Transverse colon (tissue), 4 donors: ENCODE measurements around the gene RPL41. TPM values are rescaled to one million over a fixed set of nuclear protein-coding genes. Genes with fewer than 3 reads are reported as not detected.
A peak's percentile ranks its signal among the peaks of the same experiment; 100 is the strongest.

Experiments used
- DNase-seq: peaks from one replicate; pipeline ENCODE4 v3.0.0-alpha.2; 2019
- H3K27ac ChIP-seq, 4 donors: fragments of 200-600 bp; sonication (generic); 2 replicates each; pipeline ENCODE4 v1.5.1; 2016 to 2018; ENCODE audit warnings: inconsistent platforms in 4 of 4
- H3K27me3 ChIP-seq: fragments of 200-600 bp; sonication (generic); 2 replicates; pipeline ENCODE4 v1.5.1; 2017; ENCODE audit warnings: inconsistent platforms
- H3K36me3 ChIP-seq, 4 donors: fragments of 200-600 bp; sonication (generic); 2 replicates each; pipeline ENCODE4 v1.5.1; 2017 to 2019; ENCODE audit warnings: inconsistent platforms in 4 of 4
- H3K4me1 ChIP-seq, 4 donors: fragments of 200-600 bp; sonication (generic); 2 replicates each; pipeline ENCODE4 v1.5.1; 2017 to 2020; ENCODE audit warnings: inconsistent platforms in 4 of 4
- H3K4me3 ChIP-seq, 4 donors: fragments of 200-600 bp; sonication (generic); 1 replicate in 1 of 4; 2 replicates in 3 of 4; pipeline versions ENCODE4 v1.5.1 to v1.6.1; 2017 to 2019; ENCODE audit warnings: inconsistent platforms in 4 of 4
- H3K9me3 ChIP-seq, 2 donors: fragments of 200-600 bp; sonication (generic); 2 replicates each; pipeline ENCODE4 v1.5.1; 2017 to 2019; ENCODE audit warnings: inconsistent platforms in 2 of 2
- EP300 ChIP-seq: sonication (generic); formaldehyde crosslinking; IDR thresholded peaks from one replicate; pipeline ENCODE4 v1.6.1; 2017; ENCODE audit warnings: antibody characterized with exemption, low read depth
- POLR2A ChIP-seq: fragments of 450-650 bp; IDR thresholded peaks from one replicate; pipeline ENCODE4 v1.6.1; 2016; ENCODE audit warnings: antibody characterized with exemption, mild to moderate bottlenecking, moderate library complexity
- POLR2AphosphoS5 ChIP-seq, 3 donors: sonication (generic); formaldehyde crosslinking; IDR thresholded peaks; one replicate each; pipeline ENCODE4 v1.6.1; 2016; ENCODE audit warnings: antibody characterized with exemption in 3 of 3
- WGBS, 2 donors: methylation state at CpG; one replicate each; pipeline ENCODE4 v1.1.5; 2018; ENCODE audit warnings: low coverage in 1 of 2; 5-methylcytosine and 5-hydroxymethylcytosine counted together
- in situ Hi-C, 4 donors: fragments of 200-750 bp; cut with MboI; loops; one replicate each; pipeline versions ENCODE4 v1.15.0 to v1.15.1; 2017; ENCODE audit warnings: low sequenced_read_pairs in 3 of 4, low pct_ligation_motif_present in 1 of 4, low pct_unique_long_range_greater_than_20kb in 1 of 4
- intact Hi-C: fragments of 100-400 bp; cut with DNase I; formaldehyde crosslinking; loops from one replicate; pipeline ENCODE4 v1.15.1; 2023; ENCODE audit warnings: low total_unique reads
- total RNA-seq, 4 donors: library from RNA; depleted of rRNA; stranded (reverse); fragments of >200 nt; gene quantifications; one replicate each; pipeline ENCODE4 v1.1.0, GENCODE V29; 2016
- TF ChIP-seq, protein P1 (sequence below), 5 experiments: fragments of 200-600 bp in 3 of 5; fragments of 450-650 bp in 2 of 5; sonication (generic) in 3 of 5; IDR thresholded peaks; 1 replicate in 2 of 5; 2 replicates in 3 of 5; pipeline ENCODE4 v1.5.1; 2016 to 2017; ENCODE audit warnings: antibody characterized with exemption in 5 of 5, inconsistent platforms in 3 of 5, mild to moderate bottlenecking in 2 of 5, moderate library complexity in 1 of 5

RPL41 gene
- total RNA-seq, 4 donors from 2014 or later, result 841 to 2,950 (median 1,684) TPM

DNA sequence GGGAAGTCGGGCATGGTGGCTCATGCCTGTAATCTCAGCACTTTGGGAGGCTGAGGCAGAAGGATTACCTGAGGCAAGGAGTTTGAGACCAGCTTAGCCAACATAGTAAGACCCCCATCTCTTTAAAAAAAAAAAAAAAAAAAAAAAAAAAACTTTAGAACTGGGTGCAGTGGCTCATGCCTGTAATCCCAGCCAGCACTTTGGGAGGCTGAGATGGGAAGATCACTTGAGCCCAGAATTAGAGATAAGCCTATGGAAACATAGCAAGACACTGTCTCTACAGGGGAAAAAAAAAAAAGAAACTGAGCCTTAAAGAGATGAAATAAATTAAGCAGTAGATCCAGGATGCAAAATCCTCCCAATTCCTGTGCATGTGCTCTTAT is 13.8 kb upstream of the RPL41 start:
- no peak for DNase-seq
- no peak overlapping the region for H3K4me3 ChIP-seq
- peaks cover 0 to 22% (median 5%) of the 10 kb centered on the region in 4 donors for H3K36me3 ChIP-seq
- intact Hi-C loops, result no loop called here
- peak overlapping the region; percentile 86 to 96 (median 91) for H3K27ac ChIP-seq
- TF ChIP-seq POLR2A (no peak), EP300 (no peak), POLR2AphosphoS5 (IDR thresholded peaks at IDR 0.05) (no peak)
- TF ChIP-seq, protein P1, sequence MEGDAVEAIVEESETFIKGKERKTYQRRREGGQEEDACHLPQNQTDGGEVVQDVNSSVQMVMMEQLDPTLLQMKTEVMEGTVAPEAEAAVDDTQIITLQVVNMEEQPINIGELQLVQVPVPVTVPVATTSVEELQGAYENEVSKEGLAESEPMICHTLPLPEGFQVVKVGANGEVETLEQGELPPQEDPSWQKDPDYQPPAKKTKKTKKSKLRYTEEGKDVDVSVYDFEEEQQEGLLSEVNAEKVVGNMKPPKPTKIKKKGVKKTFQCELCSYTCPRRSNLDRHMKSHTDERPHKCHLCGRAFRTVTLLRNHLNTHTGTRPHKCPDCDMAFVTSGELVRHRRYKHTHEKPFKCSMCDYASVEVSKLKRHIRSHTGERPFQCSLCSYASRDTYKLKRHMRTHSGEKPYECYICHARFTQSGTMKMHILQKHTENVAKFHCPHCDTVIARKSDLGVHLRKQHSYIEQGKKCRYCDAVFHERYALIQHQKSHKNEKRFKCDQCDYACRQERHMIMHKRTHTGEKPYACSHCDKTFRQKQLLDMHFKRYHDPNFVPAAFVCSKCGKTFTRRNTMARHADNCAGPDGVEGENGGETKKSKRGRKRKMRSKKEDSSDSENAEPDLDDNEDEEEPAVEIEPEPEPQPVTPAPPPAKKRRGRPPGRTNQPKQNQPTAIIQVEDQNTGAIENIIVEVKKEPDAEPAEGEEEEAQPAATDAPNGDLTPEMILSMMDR (IDR thresholded peaks at IDR 0.05), result no peak
- no peaks in the 10 kb centered on the region for H3K27me3 ChIP-seq
- H3K9me3 ChIP-seq, result no peaks in the 10 kb centered on the region
- in situ Hi-C loops, result no loop called here
- H3K4me1 ChIP-seq, result peaks cover 7 to 32% (median 24%) of the 10 kb centered on the region in 4 donors
- 73 to 100% methylated on average over 1 of the region's 1 CpG for WGBS, 2 donors

GRCh38 chr12:56103066-56103711 is 13.2 kb upstream of the RPL41 start:
- Histone ChIP-seq H3K9me3 (no peaks in the 10 kb centered on the region), H3K27ac (peak overlapping the region; percentile 86 to 96 (median 91)), H3K4me3 (peak overlapping the region in 2 of 4 donors; percentile 73 to 96), H3K36me3 (peaks cover 0 to 27% (median 7%) of the 10 kb centered on the region in 4 donors), H3K4me1 (peaks cover 7 to 32% (median 24%) of the 10 kb centered on the region in 4 donors), H3K27me3 (no peaks in the 10 kb centered on the region)
- no peak for DNase-seq
- intact Hi-C loops (no loop called here), in situ Hi-C loops (no loop called here)
- WGBS, 2 donors, result 34 to 41% methylated on average over 6 of the region's 6 CpGs
- TF ChIP-seq EP300 (no peak), POLR2AphosphoS5 (IDR thresholded peaks at IDR 0.05) (no peak), POLR2A (no peak)
- TF ChIP-seq, protein P1 (IDR thresholded peaks at IDR 0.05), result no peak

GRCh38 chr12:56103823-56104108 is 12.7 kb upstream of the RPL41 start:
- H3K27ac ChIP-seq, result peak overlapping the region; percentile 86 to 96 (median 91)
- peaks cover 7 to 32% (median 24%) of the 10 kb centered on the region in 4 donors for H3K4me1 ChIP-seq
- 0 to 1% methylated on average over 1 to 8 of the region's 8 CpGs for whole genome bisulfite sequencing, 2 donors
- H3K36me3 ChIP-seq, result peaks cover 0 to 26% (median 9%) of the 10 kb centered on the region in 4 donors
- DNase-seq, result no peak
- H3K27me3 ChIP-seq, result no peaks in the 10 kb centered on the region
- peak overlapping the region; percentile 40 to 96 (median 74) for H3K4me3 ChIP-seq
- no peaks in the 10 kb centered on the region for H3K9me3 ChIP-seq
- intact Hi-C loops (no loop called here), in situ Hi-C loops (no loop called here)
- TF ChIP-seq EP300, result no peak

DNA sequence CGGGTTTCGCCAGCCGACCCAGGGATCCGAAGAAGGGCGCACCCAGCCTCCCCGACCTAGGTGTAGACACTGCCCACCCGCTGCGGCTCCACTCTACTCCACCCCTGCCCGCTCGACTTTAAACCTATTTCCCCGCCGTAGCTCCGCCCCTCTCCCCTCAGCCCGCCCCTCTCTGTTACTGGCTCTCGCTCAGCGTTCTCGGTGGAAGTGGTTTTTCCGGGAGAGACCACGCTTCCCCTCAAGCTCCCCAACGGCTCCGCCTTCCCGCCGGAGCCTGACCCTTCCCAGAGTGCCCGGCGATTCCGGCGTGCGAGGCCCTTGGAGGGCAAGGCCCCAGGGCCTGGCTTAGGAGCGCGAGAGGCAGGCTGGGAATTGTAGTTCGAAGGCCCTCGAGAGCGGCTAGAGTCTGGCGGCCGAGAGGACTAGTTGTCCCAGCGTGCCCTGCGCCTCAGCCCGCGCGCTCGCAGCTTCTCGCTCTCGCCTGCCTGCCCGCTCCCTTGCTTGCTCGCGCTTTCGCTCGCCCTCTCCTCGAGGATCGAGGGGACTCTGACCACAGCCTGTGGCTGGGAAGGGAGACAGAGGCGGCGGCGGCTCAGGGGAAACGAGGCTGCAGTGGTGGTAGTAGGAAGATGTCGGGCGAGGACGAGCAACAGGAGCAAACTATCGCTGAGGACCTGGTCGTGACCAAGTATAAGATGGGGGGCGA is 12.2 kb upstream of the RPL41 start, which contains the start of gene PA2G4:
TSS of gene PA2G4 (plus strand) at position 451 of the 706 bp plus-strand sequence. CDS start at position 630, 179 bp downstream.
- peaks cover 7 to 32% (median 24%) of the 10 kb centered on the region in 4 donors for H3K4me1 ChIP-seq
- 0% methylated on average over 17 to 43 of the region's 60 CpGs for WGBS, 2 donors
- TF ChIP-seq POLR2AphosphoS5 (IDR thresholded peaks at IDR 0.05) (peak; percentile 83 to 92 (median 92)), POLR2A (peak; percentile 96), EP300 (peak; percentile 62)
- TF ChIP-seq, protein P1 (IDR thresholded peaks at IDR 0.05), result peak in 1 of 5 experiments; percentile 9
- intact Hi-C loops (no loop called here), in situ Hi-C loops (no loop called here)
- H3K4me3 ChIP-seq, result peak within 1 kb of the TSS; percentile 73 to 96 (median 79)
- H3K9me3 ChIP-seq, result no peaks in the 10 kb centered on the region
- no peaks in the 10 kb centered on the region for H3K27me3 ChIP-seq
- H3K27ac ChIP-seq, result peak within 1 kb of the TSS; percentile 86 to 96 (median 91)
- DNase-seq, result peak; percentile 98
- peaks cover 0 to 23% (median 11%) of the 10 kb centered on the region in 4 donors for H3K36me3 ChIP-seq
